Breast epithelium (tissue), 3 donors: ENCODE measurements around the gene ZNF879.

Experiments used
- POLR2A ChIP-seq: fragments of 450-650 bp; IDR thresholded peaks from one replicate; pipeline ENCODE4 v1.6.1; 2016; ENCODE audit warnings: antibody characterized with exemption, mild to moderate bottlenecking, moderate library complexity
- TF ChIP-seq, protein P1 (sequence below), 3 donors: fragments of 450-650 bp; IDR thresholded peaks; one replicate each; pipeline ENCODE4 v1.5.1; 2016 to 2017; ENCODE audit warnings: antibody characterized with exemption in 3 of 3, mild to moderate bottlenecking in 3 of 3, moderate library complexity in 3 of 3

DNA sequence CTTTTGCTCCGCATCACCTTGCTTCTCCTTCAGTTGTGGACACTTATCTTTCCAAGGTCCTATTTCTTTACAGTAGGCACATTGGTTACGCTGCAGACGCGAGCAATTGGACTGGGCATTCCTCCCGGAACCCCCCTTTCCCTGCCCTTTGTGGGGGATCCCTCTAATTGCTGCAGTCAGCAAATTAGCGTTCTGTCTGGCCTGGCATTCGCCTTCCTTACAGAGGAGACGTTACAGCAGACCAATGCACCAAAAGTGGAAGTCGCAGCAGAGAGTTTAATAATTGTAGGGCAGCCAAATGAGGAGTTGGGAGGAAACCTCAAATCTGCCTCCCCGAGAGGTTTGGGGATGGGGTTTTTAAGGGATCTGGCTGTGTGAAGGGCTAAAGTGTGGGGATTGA lies 31.3 kb downstream of the ZNF879 start:
- TF ChIP-seq, protein P1, sequence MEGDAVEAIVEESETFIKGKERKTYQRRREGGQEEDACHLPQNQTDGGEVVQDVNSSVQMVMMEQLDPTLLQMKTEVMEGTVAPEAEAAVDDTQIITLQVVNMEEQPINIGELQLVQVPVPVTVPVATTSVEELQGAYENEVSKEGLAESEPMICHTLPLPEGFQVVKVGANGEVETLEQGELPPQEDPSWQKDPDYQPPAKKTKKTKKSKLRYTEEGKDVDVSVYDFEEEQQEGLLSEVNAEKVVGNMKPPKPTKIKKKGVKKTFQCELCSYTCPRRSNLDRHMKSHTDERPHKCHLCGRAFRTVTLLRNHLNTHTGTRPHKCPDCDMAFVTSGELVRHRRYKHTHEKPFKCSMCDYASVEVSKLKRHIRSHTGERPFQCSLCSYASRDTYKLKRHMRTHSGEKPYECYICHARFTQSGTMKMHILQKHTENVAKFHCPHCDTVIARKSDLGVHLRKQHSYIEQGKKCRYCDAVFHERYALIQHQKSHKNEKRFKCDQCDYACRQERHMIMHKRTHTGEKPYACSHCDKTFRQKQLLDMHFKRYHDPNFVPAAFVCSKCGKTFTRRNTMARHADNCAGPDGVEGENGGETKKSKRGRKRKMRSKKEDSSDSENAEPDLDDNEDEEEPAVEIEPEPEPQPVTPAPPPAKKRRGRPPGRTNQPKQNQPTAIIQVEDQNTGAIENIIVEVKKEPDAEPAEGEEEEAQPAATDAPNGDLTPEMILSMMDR (IDR thresholded peaks at IDR 0.05) = no peak
- no peak for TF ChIP-seq POLR2A
